H1 (cell line): ENCODE data around the gene SIK2.

ENCODE experiments used
- CEBPB ChIP-seq: IDR thresholded peaks from 2 replicates; pipeline ENCODE4 v1.6.1; 2012; ENCODE audit warnings: low read depth, low read length
- CTBP2 ChIP-seq: IDR thresholded peaks from 2 replicates; pipeline ENCODE4 v1.7.0; 2011; ENCODE audit warnings: borderline replicate concordance, mild to moderate bottlenecking, moderate library complexity, mixed read lengths, low read length; ENCODE audit not compliant: insufficient read depth, insufficient read length
- EZH2 ChIP-seq: fragments of 200-600 bp; sonication (generic); IDR thresholded peaks from 2 replicates; pipeline ENCODE4 v1.7.1; 2012; ENCODE audit warnings: low read depth, mild to moderate bottlenecking, moderate library complexity, low read length, inconsistent platforms; ENCODE audit not compliant: severe bottlenecking
- HDAC6 ChIP-seq: IDR thresholded peaks from one replicate; pipeline ENCODE4 v1.7.1; 2012; ENCODE audit warnings: low read depth, mild to moderate bottlenecking, inconsistent platforms, low read length, moderate library complexity
- MAFK ChIP-seq: IDR thresholded peaks from 2 replicates; pipeline ENCODE4 v1.6.1; 2012; ENCODE audit warnings: low read depth, mild to moderate bottlenecking, improper control_type of control experiment, low read length
- POLR2AphosphoS5 ChIP-seq: IDR thresholded peaks from 2 replicates; pipeline ENCODE4 v1.6.1; 2011; ENCODE audit warnings: low read depth, low read length
- RAD21 ChIP-seq, 2 experiments: IDR thresholded peaks in 1 of 2; conservative IDR thresholded peaks in 1 of 2; 2 replicates each; pipeline ENCODE4 v1.6.1; 2011; ENCODE audit warnings: low read depth in 2 of 2, low read length in 2 of 2, improper control_type of control experiment in 1 of 2, inconsistent platforms in 1 of 2, mild to moderate bottlenecking in 1 of 2, moderate library complexity in 1 of 2
- RFX5 ChIP-seq: IDR thresholded peaks from 2 replicates; pipeline ENCODE4 v1.6.1; 2011; ENCODE audit warnings: low read depth, low read length, improper control_type of control experiment, borderline replicate concordance
- SIN3A ChIP-seq, 2 experiments: IDR thresholded peaks in 1 of 2; conservative IDR thresholded peaks in 1 of 2; 2 replicates each; pipeline ENCODE4 v1.6.1; 2011 to 2012; ENCODE audit warnings: low read length in 2 of 2, improper control_type of control experiment in 1 of 2, low read depth in 1 of 2, mild to moderate bottlenecking in 1 of 2
- SP2 ChIP-seq: IDR thresholded peaks from 2 replicates; pipeline ENCODE4 v1.6.1; 2012; ENCODE audit warnings: mild to moderate bottlenecking, low read length, inconsistent platforms
- TAF1 ChIP-seq: IDR thresholded peaks from 2 replicates; pipeline ENCODE4 v1.6.1; 2011; ENCODE audit warnings: mild to moderate bottlenecking, low read depth, low read length
- ZNF274 ChIP-seq: IDR thresholded peaks from 2 replicates; pipeline ENCODE4 v1.7.0; 2012; ENCODE audit warnings: low read length, borderline replicate concordance; ENCODE audit errors: extremely low read depth
- TF ChIP-seq, protein P1 (sequence below), 3 experiments: IDR thresholded peaks; 1 replicate in 2 of 3; 2 replicates in 1 of 3; pipeline versions ENCODE4 v1.5.1 to v1.6.1; 2011; ENCODE audit warnings: low read length in 3 of 3, mild to moderate bottlenecking in 3 of 3, inconsistent platforms in 2 of 3, low read depth in 1 of 3, moderate library complexity in 1 of 3; ENCODE audit not compliant: insufficient read depth in 1 of 3; ENCODE audit errors: control extremely low read depth in 1 of 3
- TF ChIP-seq, protein P2 (sequence below): IDR thresholded peaks from 2 replicates; pipeline ENCODE4 v1.6.1; 2012; ENCODE audit warnings: inconsistent platforms

DNA sequence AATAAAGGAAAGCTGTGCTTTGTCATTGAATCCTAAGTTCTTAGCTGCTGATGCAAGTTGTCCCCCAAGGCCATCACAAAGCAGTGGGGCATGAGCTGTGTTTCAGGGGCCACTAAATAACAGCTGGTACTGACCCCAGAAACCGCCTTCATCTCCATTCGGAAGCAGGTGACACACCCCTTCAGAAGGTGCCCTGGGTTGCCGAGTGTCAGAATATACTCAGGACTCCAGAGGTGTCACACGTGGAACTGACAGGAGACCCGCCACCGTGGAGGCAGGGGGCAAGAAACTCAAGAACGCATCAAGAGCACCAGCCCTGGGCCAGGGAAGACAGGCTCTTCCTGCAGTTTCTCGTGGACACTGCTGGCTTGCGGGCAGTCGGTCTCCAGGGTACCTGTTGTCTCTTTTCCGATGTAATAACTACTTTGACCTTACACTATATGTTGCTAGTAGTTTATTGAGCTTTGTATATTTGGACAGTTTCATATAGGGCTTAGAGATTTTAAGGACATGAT is 122.4 kb downstream of the SIK2 start:
- TF ChIP-seq, protein P1, sequence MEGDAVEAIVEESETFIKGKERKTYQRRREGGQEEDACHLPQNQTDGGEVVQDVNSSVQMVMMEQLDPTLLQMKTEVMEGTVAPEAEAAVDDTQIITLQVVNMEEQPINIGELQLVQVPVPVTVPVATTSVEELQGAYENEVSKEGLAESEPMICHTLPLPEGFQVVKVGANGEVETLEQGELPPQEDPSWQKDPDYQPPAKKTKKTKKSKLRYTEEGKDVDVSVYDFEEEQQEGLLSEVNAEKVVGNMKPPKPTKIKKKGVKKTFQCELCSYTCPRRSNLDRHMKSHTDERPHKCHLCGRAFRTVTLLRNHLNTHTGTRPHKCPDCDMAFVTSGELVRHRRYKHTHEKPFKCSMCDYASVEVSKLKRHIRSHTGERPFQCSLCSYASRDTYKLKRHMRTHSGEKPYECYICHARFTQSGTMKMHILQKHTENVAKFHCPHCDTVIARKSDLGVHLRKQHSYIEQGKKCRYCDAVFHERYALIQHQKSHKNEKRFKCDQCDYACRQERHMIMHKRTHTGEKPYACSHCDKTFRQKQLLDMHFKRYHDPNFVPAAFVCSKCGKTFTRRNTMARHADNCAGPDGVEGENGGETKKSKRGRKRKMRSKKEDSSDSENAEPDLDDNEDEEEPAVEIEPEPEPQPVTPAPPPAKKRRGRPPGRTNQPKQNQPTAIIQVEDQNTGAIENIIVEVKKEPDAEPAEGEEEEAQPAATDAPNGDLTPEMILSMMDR (IDR thresholded peaks at IDR 0.05; ENCODE audit: control extremely low read depth in 1 of 3, insufficient read depth in 1 of 3, low read depth in 1 of 3, low read length in 3 of 3) = no peak
- TF ChIP-seq SP2 (no peak), POLR2AphosphoS5 (no peak), CTBP2 (no peak), RAD21 (IDR thresholded peaks at IDR 0.05 in 1 of 2, conservative IDR thresholded peaks at IDR 0.05 in 1 of 2; ENCODE audit: low read depth in 2 of 2, low read length in 2 of 2) (no peak), SIN3A (conservative IDR thresholded peaks at IDR 0.05 in 1 of 2, IDR thresholded peaks at IDR 0.05 in 1 of 2; ENCODE audit: low read depth in 1 of 2, low read length in 2 of 2) (no peak), EZH2 (no peak), TAF1 (no peak), MAFK (no peak), CEBPB (no peak), RFX5 (no peak), ZNF274 (no peak), HDAC6 (no peak)
- TF ChIP-seq, protein P2, sequence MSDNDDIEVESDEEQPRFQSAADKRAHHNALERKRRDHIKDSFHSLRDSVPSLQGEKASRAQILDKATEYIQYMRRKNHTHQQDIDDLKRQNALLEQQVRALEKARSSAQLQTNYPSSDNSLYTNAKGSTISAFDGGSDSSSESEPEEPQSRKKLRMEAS = no peak
